HepG2 (cell line): ENCODE measurements around the gene ABCA2.
A peak's percentile ranks its signal among the peaks of the same experiment; 100 is the strongest.

Experiments
- EP300 ChIP-seq, 3 experiments: sonication (generic) in 1 of 3; formaldehyde crosslinking in 1 of 3; IDR thresholded peaks; 2 replicates each; pipeline versions ENCODE4 v1.5.1 to v1.6.1; 2011 to 2020; ENCODE audit warnings: low read depth in 2 of 3, low read length in 2 of 3, borderline replicate concordance in 1 of 3, improper control_type of control experiment in 1 of 3, mild to moderate bottlenecking in 1 of 3, missing genetic modification reagents in 1 of 3, moderate library complexity in 1 of 3
- MEIS2 ChIP-seq: sonication (generic); formaldehyde crosslinking; IDR thresholded peaks from 2 replicates; pipeline ENCODE4 v1.9.0; 2021; ENCODE audit warnings: mild to moderate bottlenecking, missing genetic modification reagents
- POLR2A ChIP-seq, 2 experiments: IDR thresholded peaks; 2 replicates each; pipeline ENCODE4 v1.6.1; 2011; ENCODE audit warnings: low read depth in 2 of 2, low read length in 2 of 2, mild to moderate bottlenecking in 1 of 2, moderate library complexity in 1 of 2; ENCODE audit not compliant: insufficient read depth in 1 of 2
- POLR2AphosphoS5 ChIP-seq: IDR thresholded peaks from 2 replicates; pipeline ENCODE4 v1.6.1; 2012; ENCODE audit warnings: low read depth, low read length
- RAD21 ChIP-seq: fragments of 450-650 bp; formaldehyde crosslinking; IDR thresholded peaks from 2 replicates; pipeline ENCODE4 v1.5.0; 2020; ENCODE audit warnings: mild to moderate bottlenecking
- SP1 ChIP-seq, 2 experiments: fragments of 450-650 bp in 1 of 2; sonication (generic) in 1 of 2; formaldehyde crosslinking in 1 of 2; IDR thresholded peaks; 2 replicates each; pipeline versions ENCODE4 v1.4.0 to v1.6.1; 2016 to 2020; ENCODE audit warnings: missing genetic modification reagents in 1 of 2
- TBX3 ChIP-seq: fragments of 450-650 bp; IDR thresholded peaks from 2 replicates; pipeline ENCODE4 v1.6.1; 2017; ENCODE audit warnings: antibody characterized with exemption, mild to moderate bottlenecking, inconsistent platforms, borderline replicate concordance
- YEATS2 ChIP-seq: sonication (generic); formaldehyde crosslinking; IDR thresholded peaks from 2 replicates; pipeline ENCODE4 v1.4.0; 2020; ENCODE audit warnings: missing genetic modification reagents, borderline replicate concordance
- ZBTB7A ChIP-seq: sonication (generic); formaldehyde crosslinking; IDR thresholded peaks from 2 replicates; pipeline ENCODE4 v1.8.0; 2022; ENCODE audit warnings: mild to moderate bottlenecking, missing genetic modification reagents
- TF ChIP-seq, protein P1 (sequence below): sonication (generic); formaldehyde crosslinking; IDR thresholded peaks from 2 replicates; pipeline ENCODE4 v1.5.0; 2020; ENCODE audit warnings: mild to moderate bottlenecking, missing genetic modification reagents, moderate library complexity

DNA sequence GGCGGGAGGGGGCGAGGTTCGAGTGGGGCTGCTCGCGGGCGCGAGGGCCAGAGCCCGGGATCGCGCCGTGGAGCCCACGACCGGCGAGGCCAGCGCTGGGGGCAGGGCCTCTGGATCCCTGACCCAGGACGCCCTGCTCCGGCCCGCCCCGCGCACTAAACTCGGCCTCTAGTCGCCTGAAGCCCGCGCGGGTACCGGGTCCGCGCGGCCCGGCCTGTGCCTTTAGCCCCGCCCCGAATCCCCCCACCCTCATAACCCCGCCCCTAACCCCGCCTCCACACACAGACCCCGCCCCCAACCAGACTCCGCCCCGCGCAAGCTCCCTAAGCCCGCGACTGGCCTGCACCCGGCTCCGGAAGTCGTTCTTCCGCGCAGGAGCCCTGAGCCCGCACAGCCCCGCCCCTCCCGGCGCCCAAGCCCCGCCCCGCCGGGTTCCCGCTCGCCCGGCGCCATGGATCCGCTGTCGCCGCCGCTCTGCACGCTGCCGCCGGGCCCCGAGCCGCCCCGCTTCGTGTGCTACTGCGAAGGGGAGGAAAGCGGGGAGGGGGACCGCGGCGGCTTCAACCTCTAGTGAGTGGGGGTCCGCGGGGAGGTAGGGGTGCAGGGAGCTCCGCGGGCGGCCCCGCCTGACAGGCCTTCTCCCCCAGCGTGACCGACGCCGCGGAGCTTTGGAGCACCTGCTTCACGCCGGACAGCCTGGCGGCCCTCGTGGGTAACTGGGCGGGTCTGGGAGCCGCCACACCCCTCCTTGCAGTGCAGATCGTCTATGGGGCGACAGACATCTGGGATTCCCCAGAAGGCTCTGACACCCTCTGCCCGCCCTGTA, 35.8 kb downstream of the ABCA2 start, which contains the start of gene PAXX:
- TF ChIP-seq TBX3 = no peak
- no peak for TF ChIP-seq SP1 (IDR thresholded peaks at IDR 0.05)
- peak; percentile 26; the same call in 1 of the 2 replicates for TF ChIP-seq SP1 (CRISPR knock-in tag; IDR thresholded peaks at IDR 0.05)
- TF ChIP-seq POLR2AphosphoS5 = no peak
- peak; percentile 17; the same call in 1 of the 2 replicates for TF ChIP-seq RAD21
- TF ChIP-seq, protein P1, sequence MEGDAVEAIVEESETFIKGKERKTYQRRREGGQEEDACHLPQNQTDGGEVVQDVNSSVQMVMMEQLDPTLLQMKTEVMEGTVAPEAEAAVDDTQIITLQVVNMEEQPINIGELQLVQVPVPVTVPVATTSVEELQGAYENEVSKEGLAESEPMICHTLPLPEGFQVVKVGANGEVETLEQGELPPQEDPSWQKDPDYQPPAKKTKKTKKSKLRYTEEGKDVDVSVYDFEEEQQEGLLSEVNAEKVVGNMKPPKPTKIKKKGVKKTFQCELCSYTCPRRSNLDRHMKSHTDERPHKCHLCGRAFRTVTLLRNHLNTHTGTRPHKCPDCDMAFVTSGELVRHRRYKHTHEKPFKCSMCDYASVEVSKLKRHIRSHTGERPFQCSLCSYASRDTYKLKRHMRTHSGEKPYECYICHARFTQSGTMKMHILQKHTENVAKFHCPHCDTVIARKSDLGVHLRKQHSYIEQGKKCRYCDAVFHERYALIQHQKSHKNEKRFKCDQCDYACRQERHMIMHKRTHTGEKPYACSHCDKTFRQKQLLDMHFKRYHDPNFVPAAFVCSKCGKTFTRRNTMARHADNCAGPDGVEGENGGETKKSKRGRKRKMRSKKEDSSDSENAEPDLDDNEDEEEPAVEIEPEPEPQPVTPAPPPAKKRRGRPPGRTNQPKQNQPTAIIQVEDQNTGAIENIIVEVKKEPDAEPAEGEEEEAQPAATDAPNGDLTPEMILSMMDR = no peak
- TF ChIP-seq ZBTB7A (CRISPR knock-in tag) = no peak
- peak in 1 of 2 experiments; percentile 62; a peak in 2 of 4 replicates for TF ChIP-seq POLR2A (IDR thresholded peaks at IDR 0.05; ENCODE audit: insufficient read depth in 1 of 2, low read depth in 2 of 2, low read length in 2 of 2)
- no peak for TF ChIP-seq YEATS2 (CRISPR knock-in tag)
- no peak for TF ChIP-seq EP300 (IDR thresholded peaks at IDR 0.05; ENCODE audit: low read depth in 2 of 2, low read length in 2 of 2)
- no peak for TF ChIP-seq EP300 (CRISPR knock-in tag; IDR thresholded peaks at IDR 0.05; ENCODE audit: borderline replicate concordance)
- TF ChIP-seq MEIS2 (CRISPR knock-in tag) = no peak; the same call in 1 of the 2 replicates
